ENCODE results near the gene PARP11.
A peak's percentile ranks its signal among the peaks of the same experiment; 100 is the strongest.

PARP11 gene

GRCh38 chr12:3815094-3815766, 58.0 kb downstream of the PARP11 start:
- DNase-seq: no peak

GRCh38 chr12:3810540-3810939, 62.7 kb downstream of the PARP11 start:
- no peak for DNase-seq

- no peak for DNase-seq
These were observed 63.2 kb downstream of the PARP11 start for GRCh38 chr12:3810016-3810370.

- DNase-seq: no peak
These were observed 63.7 kb downstream of the PARP11 start for GRCh38 chr12:3809357-3810015.

GRCh38 chr12:3805077-3805476, 68.1 kb downstream of the PARP11 start:
- no peak for DNase-seq

- DNase-seq: peak; percentile 83
These were observed 69.2 kb downstream of the PARP11 start for GRCh38 chr12:3803865-3804472.

GRCh38 chr12:3802721-3803120, 70.5 kb downstream of the PARP11 start:
- DNase-seq: no peak

GRCh38 chr12:3797531-3798048, 75.6 kb downstream of the PARP11 start:
- no peak for DNase-seq

- DNase-seq: peak; percentile 98
These were observed 77.6 kb downstream of the PARP11 start for GRCh38 chr12:3795492-3796133.

- DNase-seq: peak; percentile 83
These were observed 78.1 kb downstream of the PARP11 start for GRCh38 chr12:3795066-3795465.

- DNase-seq: no peak
These were observed 80.4 kb downstream of the PARP11 start for GRCh38 chr12:3792623-3793288.

- no peak for DNase-seq
These were observed 81.8 kb downstream of the PARP11 start for GRCh38 chr12:3791256-3791874.

GRCh38 chr12:3790642-3791041, 82.6 kb downstream of the PARP11 start:
- no peak for DNase-seq

GRCh38 chr12:3789838-3790237, 83.4 kb downstream of the PARP11 start:
- DNase-seq: no peak

GRCh38 chr12:3777206-3777809, 95.9 kb downstream of the PARP11 start:
- peak; percentile 84 for DNase-seq

GRCh38 chr12:3775385-3776035, 97.7 kb downstream of the PARP11 start:
- DNase-seq: no peak

GRCh38 chr12:3772380-3772779, 100.8 kb downstream of the PARP11 start:
- no peak for DNase-seq

GRCh38 chr12:3771853-3772252, 101.3 kb downstream of the PARP11 start:
- DNase-seq: no peak

- DNase-seq: no peak
These were observed 102.3 kb downstream of the PARP11 start for GRCh38 chr12:3770891-3771290.

- DNase-seq: no peak
These were observed 104.2 kb downstream of the PARP11 start for GRCh38 chr12:3768911-3769447.

- DNase-seq: no peak
These were observed 112.0 kb downstream of the PARP11 start for GRCh38 chr12:3761116-3761735.

Measured in NCI-H510A treated with DMSO at 0.1 percent for 48 hours (cell line).